SK-N-MC (cell line): ENCODE measurements around the gene STRIP2.
"Not testable (repeated sequence)": the region's sequence is repeated elsewhere in the genome, so short reads cannot be mapped to it uniquely, and the experiment has no call there.

Experiments
- DNase-seq: peaks from one replicate; pipeline ENCODE4 v3.0.0-alpha.2; 2011; ENCODE audit warnings: low read depth, low spot score
- H3K27ac ChIP-seq: fragments of 200-600 bp; sonication (generic); 2 replicates; pipeline ENCODE4 v1.5.1; 2016; ENCODE audit warnings: mixed run types
- H3K36me3 ChIP-seq: fragments of 200-600 bp; sonication (generic); 2 replicates; pipeline ENCODE4 v1.6.1; 2017; ENCODE audit warnings: antibody characterized with exemption, low read length, mixed read lengths; ENCODE audit not compliant: insufficient read depth
- H3K4me3 ChIP-seq: fragments of 200-600 bp; sonication (generic); 2 replicates; pipeline ENCODE4 v1.5.1; 2016
- H3K9ac ChIP-seq: fragments of 200-600 bp; sonication (generic); 2 replicates; pipeline ENCODE4 v1.8.0; 2017; ENCODE audit warnings: mixed run types, mixed read lengths; ENCODE audit not compliant: insufficient read length
- H3K9me3 ChIP-seq: fragments of 200-600 bp; sonication (generic); 2 replicates; pipeline ENCODE4 v1.6.1; 2017; ENCODE audit warnings: low read depth, mild to moderate bottlenecking, antibody characterized with exemption, low read length, moderate library complexity, mixed read lengths
- EZH2 ChIP-seq: fragments of 200-600 bp; sonication (generic); IDR thresholded peaks from one replicate; pipeline ENCODE4 v1.6.1; 2017; ENCODE audit warnings: antibody characterized with exemption
- FOXP2 ChIP-seq: optimal IDR thresholded peaks from 2 replicates; pipeline ENCODE3; 2011; ENCODE audit warnings: mild to moderate bottlenecking, moderate library complexity; ENCODE audit not compliant: insufficient read depth; ENCODE audit errors: extremely low read length, control extremely low read depth
- POLR2AphosphoS5 ChIP-seq: IDR thresholded peaks from 2 replicates; pipeline ENCODE4 v1.6.1; 2012; ENCODE audit warnings: mild to moderate bottlenecking, low read depth, low read length, borderline replicate concordance

STRIP2 gene

DNA sequence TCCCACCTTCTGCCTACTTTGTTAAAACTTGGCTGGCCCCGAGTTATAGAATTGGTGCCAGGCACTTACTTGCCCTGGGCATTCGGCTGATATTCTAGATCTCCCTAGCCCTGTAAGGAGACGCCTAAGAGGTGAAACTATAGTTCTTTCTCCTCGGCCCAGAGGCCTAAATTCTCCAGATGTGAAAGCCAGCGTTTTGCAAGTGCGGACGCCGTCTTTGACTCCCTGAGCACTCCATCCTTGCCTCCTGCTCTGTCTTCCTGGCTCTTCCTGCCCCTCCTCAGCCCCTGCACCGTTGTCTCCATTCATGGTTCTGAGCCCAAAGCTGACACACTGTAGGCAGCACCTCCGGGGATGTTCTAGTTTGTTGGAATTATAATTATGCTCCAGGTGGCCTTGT, 79.3 kb downstream of the STRIP2 start:
- no peak overlapping the region for H3K27ac ChIP-seq
- no peak overlapping the region for H3K9ac ChIP-seq
- no peak for DNase-seq
- TF ChIP-seq EZH2 (no peak), POLR2AphosphoS5 (no peak), FOXP2 (no peak)
- H3K36me3 ChIP-seq = no peaks in the 10 kb centered on the region
- no peaks in the 10 kb centered on the region for H3K9me3 ChIP-seq
- no peak overlapping the region for H3K4me3 ChIP-seq

DNA sequence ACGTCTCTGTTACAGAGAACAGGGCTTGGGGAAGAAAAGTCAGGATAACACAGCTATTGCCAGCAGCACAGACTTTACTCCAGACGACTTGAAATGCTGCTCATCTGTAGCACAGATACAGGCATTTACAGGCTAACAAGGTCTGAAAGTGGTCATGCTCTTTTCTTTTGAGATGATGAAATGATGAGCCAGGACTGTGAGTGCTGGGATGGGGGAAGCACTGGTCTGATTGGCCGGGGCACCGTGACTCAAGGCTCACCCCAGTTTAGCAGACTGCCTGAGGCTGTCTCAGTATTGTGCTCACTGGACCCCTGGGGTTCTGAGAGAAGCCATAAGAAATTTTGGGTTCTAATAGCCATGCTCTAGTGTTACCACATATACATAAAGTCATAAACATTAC, 80.5 kb downstream of the STRIP2 start:
- no peak overlapping the region for H3K27ac ChIP-seq
- no peak overlapping the region for H3K9ac ChIP-seq
- DNase-seq = no peak
- no peaks in the 10 kb centered on the region for H3K9me3 ChIP-seq
- no peaks in the 10 kb centered on the region for H3K36me3 ChIP-seq
- TF ChIP-seq POLR2AphosphoS5 (no peak), FOXP2 (no peak), EZH2 (no peak)
- H3K4me3 ChIP-seq = no peak overlapping the region

DNA sequence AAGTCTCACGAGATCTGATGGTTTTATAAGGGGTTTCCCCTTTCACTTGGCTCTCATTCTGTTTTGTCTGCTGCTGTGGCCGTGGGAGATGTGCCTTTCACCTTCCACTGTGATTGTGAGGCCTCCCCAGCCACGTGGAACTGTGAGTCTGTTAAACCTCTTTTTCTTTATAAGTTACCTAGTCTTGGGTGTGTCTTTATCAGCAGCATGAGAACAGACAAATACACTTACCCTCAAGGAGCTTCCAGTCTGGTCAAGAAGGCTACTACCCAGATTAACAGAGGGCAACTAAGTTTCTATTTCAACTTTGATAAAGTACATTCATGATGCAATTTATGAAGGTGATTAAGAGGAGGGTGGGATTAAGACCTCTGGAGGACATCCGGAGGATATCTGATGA, 81.1 kb downstream of the STRIP2 start:
- H3K9me3 ChIP-seq = no peaks in the 10 kb centered on the region
- no peak overlapping the region for H3K4me3 ChIP-seq
- H3K36me3 ChIP-seq = no peaks in the 10 kb centered on the region
- no peak overlapping the region for H3K9ac ChIP-seq
- TF ChIP-seq FOXP2 = no peak
- no peak for TF ChIP-seq EZH2
- TF ChIP-seq POLR2AphosphoS5 = no peak
- no peak for DNase-seq
- no peak overlapping the region for H3K27ac ChIP-seq

DNA sequence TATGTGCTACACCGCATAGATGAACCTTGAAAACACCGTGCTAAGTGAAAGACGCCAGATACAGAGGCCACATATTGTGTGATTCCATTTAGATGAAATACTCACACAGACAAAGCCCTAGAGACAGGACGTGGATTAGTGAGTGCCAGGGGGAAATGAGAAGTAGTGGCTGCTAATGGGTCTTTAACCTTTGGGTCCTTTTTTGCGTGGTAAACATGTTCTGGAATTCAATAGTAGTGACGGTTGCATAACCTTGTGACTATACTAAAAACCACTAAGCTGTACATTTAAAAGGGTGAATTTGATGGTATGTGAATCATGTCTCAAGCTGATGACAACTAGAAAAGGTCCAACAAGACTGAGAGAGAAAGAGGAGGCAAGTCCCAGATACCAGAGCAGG, 83.7 kb downstream of the STRIP2 start:
- no peak for DNase-seq
- Histone ChIP-seq H3K9ac (no peak overlapping the region), H3K9me3 (no peaks in the 10 kb centered on the region), H3K36me3 (no peaks in the 10 kb centered on the region), H3K4me3 (no peak overlapping the region), H3K27ac (no peak overlapping the region)
- TF ChIP-seq FOXP2 (no peak), EZH2 (no peak), POLR2AphosphoS5 (no peak)

DNA sequence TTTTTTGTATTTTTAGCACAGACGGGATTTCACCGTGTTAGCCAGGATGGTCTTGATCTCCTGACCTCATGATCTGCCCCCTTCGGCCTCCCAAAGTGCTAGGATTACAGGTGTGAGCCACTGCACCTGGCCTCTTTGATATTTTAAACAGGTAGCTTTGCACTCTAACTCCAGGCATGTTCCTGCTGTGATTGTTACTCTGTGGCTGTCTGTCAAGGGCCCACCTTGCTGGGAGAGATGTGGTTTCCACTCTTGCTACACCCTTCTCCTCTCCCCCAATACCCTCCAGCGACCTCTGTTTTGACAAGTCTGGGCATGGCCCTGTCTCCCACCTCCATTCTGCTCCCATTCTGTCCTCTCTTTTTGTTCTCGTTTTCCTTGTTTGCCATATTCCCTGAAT, 85.2 kb downstream of the STRIP2 start:
- no peak overlapping the region for H3K27ac ChIP-seq
- no peak for DNase-seq
- no peak overlapping the region for H3K4me3 ChIP-seq
- no peaks in the 10 kb centered on the region for H3K36me3 ChIP-seq
- TF ChIP-seq FOXP2 (no peak), POLR2AphosphoS5 (no peak), EZH2 (no peak)
- no peak overlapping the region for H3K9ac ChIP-seq
- H3K9me3 ChIP-seq = no peaks in the 10 kb centered on the region

DNA sequence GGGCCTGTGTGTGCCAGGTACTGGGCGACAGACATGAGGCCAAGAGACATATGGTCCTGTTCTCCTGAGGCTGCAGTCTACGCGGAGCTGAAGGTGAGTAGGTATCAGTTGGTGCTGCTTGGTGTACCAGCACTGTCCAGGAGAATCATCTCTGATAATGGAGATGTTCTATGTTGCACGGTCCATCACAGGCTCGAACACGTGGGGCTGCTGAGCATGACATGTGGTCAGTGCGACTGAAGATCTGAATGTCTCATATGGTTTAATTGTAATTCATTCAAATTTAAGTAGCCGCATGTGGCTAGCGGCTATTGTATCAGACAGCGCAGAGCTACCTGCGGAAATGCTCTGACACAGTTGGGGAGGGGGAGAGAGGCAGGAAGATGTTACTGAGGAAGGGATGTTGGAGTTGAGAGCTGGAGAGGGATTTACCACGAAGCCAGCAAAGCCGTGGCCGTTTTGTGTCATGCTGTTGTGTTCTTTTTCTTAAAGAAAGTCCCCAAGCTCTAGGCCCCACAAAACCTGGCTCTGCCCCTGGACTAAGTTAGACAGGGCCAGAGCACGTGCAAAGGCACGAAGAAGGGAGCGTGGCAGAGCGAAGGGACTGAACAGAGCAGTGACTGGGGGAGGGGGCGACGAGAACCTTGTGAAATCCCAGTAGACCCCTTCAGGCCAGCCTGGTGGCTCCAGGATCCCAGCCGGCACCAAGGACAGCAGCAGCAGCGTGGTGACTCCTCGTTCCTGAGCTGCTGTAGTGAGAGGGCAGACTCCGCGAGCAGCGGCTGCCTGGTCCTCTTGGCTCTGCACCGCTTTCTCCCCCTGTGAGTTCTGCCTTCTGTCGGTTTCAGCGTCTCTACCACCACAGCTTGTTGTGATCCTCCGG, 88.1 kb downstream of the STRIP2 start:
- TF ChIP-seq EZH2 = no peak
- H3K9ac ChIP-seq = no peak overlapping the region
- no peak overlapping the region for H3K4me3 ChIP-seq
- no peaks in the 10 kb centered on the region for H3K36me3 ChIP-seq
- DNase-seq = no peak
- H3K9me3 ChIP-seq = no peaks in the 10 kb centered on the region
- H3K27ac ChIP-seq = no peak overlapping the region

DNA sequence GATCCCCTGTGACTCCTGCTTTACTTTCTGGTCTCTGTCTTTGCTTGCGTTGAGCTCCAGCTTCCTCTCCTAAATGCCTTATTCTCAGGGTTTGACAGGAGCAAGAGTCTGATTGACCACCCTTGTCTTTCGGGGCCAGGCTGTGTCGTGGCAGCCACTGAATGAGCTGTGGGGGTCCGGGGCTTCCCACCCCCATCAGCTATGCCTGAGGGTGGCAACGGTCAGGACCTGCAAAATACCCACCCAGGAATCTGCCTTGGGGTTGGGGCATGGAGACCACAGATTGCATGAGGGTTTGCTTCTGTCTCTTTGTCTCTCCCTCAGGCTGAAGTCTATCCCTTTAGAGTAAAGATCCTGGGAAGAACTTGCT, 88.7 kb downstream of the STRIP2 start:
- no peak for TF ChIP-seq FOXP2
- TF ChIP-seq POLR2AphosphoS5 = no peak
- TF ChIP-seq EZH2 = no peak
- DNase-seq = no peak
- H3K27ac ChIP-seq = no peak overlapping the region
- no peak overlapping the region for H3K9ac ChIP-seq
- H3K36me3 ChIP-seq = no peaks in the 10 kb centered on the region
- no peaks in the 10 kb centered on the region for H3K9me3 ChIP-seq
- no peak overlapping the region for H3K4me3 ChIP-seq

DNA sequence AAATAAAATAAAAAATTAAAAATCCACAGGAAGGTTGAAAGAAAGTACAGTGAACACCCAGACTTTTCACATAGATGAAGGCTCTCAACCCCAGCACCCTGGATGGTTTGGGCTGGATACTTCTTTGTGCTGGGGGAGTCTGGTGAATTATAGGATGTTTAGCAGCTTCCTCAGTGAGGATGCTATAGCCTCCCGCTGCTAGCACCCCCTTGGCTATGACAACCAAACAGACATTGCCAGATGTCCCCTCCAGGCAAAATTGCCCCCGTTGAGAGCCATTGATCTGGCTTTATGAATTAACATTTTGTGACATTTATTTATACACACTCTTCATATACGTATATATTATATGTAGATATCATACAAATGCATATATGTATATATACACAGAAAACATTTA, 89.7 kb downstream of the STRIP2 start:
- Histone ChIP-seq H3K4me3 (no peak overlapping the region), H3K9ac (no peak overlapping the region), H3K27ac (no peak overlapping the region), H3K36me3 (no peaks in the 10 kb centered on the region), H3K9me3 (no peaks in the 10 kb centered on the region)
- no peak for DNase-seq
- TF ChIP-seq EZH2 (no peak), POLR2AphosphoS5 (no peak), FOXP2 (no peak)

DNA sequence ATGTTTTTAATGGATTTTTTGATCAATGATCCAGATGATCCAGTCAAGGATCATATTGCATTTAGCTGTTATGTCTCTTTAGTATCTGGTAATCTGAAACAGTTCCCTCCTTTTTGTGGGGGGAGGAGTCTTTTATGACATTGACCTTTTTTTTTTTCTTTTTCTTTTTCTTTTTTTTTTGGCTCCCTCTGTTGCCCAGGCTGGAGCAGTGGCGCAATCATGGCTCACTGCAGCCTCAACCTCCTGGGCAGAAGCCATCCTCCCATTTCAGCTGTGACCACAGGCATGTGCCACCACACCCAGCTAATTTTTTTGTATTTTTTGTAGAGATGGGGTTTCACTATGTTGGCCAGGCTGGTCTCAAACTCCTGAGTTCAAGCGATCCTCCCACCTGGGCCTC, 90.2 kb downstream of the STRIP2 start:
- not testable (repeated sequence) for DNase-seq, H3K36me3 ChIP-seq, H3K9ac ChIP-seq, H3K9me3 ChIP-seq, H3K4me3 ChIP-seq, H3K27ac ChIP-seq
